ENCODE results near the gene PRR19.

PRR19 gene

DNA sequence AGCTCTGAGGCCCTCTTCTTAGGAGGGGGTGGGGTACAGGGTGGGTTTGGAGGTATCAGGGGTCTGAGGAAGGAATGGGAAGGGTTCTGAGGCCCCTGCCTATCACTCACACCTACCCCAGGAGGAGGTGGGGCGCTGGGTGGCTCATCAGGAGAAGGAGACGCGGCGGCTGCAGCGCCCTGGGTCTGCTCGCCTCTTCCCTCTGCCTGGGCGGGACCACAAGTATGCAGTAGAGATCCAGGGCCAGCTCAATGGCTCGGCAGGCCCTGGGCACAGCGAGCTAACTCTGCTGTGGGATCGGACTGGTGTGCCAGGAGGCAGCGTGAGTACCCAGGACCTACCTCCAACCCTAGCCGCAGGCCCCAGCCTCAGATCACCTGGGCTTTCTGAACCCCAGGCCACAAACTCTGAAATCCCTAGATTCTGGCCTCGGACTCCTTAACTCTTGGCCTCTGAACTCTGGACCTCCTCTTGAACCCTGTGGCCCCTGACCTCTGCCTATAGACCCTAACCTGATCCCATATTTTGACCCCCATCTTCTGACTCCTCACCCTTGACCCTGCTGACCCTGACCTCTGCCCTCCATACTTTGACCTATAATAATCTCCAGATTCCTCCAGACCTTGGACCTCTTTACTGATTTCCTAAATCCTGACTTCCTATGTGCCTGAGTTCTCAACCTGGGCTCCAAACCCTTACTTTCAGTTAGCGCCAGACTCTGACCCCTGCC lies 47.6 kb downstream of the PRR19 start:
- no peak for DNase-seq (ENCODE audit: low spot score)

DNA sequence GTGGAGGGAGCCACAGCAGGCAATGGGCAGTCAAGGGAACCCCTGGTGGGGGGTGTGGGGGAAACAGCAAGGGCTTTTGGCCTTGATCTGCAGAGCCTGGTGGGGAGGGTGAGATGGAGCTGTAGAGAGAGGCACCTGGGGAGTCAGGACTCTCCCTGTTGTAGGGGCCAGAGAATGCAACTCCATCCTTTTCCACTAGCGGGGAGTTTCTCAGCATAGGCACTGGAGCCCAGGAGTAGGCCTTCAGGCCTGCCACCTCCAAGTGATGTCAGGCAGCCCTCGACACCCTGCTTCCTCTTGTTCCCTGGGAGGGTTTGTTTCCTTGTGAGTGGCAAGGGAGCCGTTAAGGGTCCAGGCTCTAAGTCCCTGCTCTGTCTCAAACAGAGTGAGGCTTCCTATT lies 48.5 kb downstream of the PRR19 start:
- no peak for DNase-seq (ENCODE audit: low spot score)

DNA sequence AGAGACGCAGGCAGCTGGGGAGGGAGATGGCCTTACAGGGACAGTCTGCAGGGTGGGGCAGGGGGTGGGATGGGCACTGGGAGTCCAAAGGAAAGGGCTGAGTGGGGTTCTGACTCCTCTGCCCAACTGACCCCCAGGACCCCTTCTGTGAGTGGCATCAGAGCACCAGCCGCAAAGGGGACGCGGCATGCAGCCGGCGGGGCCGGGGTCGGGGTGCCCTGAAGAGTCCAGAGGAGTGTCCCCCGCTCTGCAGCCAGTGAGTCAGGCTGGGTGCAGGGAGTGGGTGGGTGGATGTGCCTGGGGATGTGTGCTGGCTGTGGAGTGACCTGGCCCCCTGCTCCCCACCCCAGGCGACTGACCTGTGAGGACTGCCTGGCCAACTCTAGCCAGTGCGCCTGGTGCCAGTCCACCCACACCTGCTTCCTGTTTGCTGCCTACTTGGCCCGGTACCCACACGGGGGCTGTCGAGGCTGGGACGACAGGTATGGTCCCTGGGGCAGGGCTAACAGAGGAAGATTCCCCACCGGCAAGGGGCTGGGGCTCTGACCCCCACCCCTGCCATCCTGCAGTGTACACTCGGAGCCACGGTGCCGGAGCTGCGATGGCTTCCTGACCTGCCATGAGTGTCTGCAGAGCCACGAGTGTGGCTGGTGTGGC lies 49.3 kb downstream of the PRR19 start:
- DNase-seq (ENCODE audit: low spot score): no peak

DNA sequence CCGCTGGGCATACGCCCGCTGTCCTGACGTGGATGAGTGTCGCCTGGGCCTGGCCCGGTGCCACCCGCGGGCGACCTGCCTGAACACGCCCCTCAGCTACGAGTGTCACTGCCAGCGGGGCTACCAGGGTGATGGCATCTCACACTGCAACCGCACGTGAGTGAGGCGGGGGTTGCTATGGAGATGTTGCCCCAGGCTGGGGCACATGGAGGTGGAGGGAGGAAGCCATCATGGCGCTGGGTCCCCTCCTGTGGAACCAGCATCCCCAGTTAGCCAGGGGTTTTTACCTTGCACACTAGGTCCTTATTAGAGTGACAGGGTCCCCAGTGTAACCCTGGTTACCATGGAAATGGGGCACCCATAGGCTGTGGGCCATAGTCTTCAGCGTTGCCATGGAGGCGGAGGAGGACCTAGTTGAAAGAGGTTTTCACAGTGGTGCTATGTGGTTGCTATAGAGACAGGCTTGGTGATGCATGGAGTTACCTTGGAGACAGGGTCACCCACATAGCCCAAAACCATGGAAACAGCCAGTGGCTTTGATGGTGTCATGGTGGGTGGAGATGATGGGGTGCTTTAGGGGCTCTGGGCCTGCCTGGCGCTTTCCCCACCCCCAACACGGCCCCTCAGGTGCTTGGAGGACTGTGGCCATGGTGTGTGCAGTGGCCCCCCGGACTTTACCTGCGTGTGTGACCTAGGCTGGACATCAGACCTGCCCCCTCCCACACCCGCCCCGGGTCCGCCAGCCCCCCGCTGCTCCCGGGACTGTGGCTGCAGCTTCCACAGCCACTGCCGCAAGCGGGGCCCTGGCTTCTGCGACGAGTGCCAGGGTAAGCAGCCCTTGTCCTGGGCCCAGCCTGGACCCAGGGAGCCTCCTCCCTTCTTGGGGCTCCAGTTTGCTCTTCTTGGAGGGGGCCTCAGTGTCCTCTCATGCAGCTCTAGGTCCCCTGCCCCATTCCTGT lies 50.6 kb downstream of the PRR19 start:
- no peak for DNase-seq (ENCODE audit: low spot score)

DNA sequence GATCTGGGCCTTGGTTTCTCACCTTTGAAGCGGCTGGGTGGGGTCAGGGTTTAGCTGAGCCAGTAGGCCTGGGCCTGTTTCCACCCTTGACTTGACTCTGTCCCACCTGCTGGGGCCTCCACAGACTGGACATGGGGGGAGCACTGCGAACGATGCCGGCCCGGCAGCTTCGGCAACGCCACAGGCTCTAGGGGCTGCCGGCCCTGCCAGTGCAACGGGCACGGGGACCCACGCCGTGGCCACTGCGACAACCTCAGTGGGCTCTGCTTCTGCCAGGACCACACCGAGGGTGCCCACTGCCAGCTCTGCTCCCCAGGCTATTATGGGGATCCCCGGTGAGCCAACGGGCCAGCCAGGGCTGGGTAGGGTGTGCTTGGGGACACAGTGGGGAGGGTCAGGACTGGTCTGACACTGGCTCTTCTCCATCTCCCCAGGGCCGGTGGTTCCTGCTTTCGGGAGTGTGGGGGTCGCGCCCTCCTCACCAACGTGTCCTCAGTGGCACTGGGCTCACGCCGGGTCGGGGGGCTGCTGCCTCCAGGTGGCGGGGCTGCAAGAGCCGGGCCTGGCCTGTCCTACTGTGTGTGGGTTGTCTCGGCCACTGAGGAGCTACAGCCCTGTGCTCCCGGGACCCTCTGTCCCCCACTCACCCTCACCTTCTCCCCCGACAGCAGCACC lies 51.5 kb downstream of the PRR19 start:
- no peak for DNase-seq (ENCODE audit: low spot score)

DNA sequence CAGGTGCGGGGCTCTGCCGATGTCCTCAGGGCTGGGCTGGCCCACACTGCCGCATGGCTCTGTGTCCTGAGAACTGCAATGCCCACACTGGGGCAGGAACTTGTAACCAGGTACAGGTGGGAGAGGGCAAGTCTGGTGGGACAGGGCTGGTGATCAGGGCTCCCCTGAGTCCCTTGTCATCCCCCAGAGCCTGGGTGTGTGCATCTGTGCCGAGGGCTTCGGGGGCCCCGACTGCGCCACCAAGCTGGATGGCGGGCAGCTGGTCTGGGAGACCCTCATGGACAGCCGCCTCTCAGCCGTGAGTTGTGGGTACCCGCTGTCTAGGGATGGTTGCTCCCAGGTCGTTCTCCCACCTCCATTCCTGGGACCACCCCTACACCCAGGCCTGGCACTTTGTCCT lies 54.0 kb downstream of the PRR19 start:
- DNase-seq (ENCODE audit: low spot score): no peak

DNA sequence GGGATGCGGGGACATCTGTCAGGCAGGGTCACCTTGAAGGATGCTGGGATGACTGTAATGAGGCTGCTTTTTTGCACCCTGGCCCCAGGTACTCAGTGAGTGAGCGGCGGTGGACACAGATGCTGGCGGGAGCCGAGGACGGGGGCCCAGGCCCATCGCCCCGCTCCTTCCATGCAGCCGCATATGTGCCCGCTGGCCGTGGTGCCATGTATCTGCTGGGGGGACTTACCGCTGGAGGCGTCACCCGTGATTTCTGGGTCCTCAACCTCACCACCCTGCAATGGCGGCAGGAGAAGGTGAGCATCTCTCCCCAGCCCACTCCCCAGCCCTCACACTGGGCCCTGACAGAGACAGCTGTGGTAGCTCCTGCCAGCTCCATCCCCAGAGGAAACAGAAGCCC lies 54.8 kb downstream of the PRR19 start:
- no peak for DNase-seq (ENCODE audit: low spot score)

DNA sequence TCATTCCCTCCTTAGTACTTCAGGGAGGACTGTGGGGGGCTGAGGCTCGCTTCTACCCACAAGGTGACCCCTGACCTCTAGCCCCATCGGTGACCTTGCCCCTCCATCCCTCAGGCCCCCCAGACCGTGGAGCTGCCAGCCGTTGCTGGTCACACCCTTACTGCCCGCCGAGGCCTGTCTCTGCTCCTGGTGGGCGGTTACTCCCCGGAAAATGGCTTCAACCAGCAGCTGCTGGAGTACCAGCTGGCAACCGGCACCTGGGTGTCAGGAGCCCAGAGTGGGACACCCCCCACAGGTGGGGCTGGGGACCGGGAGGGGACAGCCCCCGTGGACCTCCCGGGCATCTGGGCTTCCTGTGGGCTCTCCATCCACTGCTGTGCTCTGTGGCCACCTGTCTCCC lies 55.4 kb downstream of the PRR19 start:
- no peak for DNase-seq (ENCODE audit: low spot score)
